ENCODE data around the gene ABCA9. TPM values are rescaled to one million over a fixed set of nuclear protein-coding genes. Genes with fewer than 3 reads are reported as not detected.

Gene ABCA9
- total and polyA plus RNA-seq, 2 experiments from 2014 or later, result not detected

DNA sequence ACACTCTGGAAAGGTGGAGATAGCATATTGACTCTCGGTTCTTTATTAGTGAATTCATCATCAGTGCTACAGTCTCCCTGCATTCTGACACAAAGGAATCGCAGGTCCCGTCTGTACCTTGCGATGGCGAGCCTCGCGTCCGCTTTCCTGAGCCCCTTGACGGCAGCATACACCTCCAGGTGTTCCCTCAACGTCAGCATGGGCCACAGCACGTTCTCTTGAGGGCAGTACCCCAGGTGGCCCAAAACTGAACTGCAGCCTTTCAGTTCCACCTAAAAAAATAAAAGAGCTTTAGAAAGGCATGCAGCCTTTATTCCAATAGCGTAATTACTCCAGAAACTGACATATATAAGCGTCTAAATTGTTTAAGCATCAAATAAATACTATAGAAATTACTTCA is 24.2 kb upstream of the ABCA9 start:
- Histone ChIP-seq H2AFZ (no peak overlapping the region), H4K20me1 (replicated peaks; ENCODE audit: insufficient read depth) (no peaks in the 10 kb centered on the region), H3K4me2 (no peak overlapping the region), H3K27me3 (ENCODE audit: insufficient read depth) (no peaks in the 10 kb centered on the region), H3K27ac (ENCODE audit: low read depth) (no peak overlapping the region), H3K4me3 (no peak overlapping the region), H3K4me1 (ENCODE audit: insufficient read depth) (no peaks in the 10 kb centered on the region), H3K79me2 (replicated peaks; ENCODE audit: insufficient read depth) (no peaks in the 10 kb centered on the region), H3F3A (replicated peaks; ENCODE audit: low read depth) (no peaks in the 10 kb centered on the region), H3K9me2 (ENCODE audit: insufficient read depth) (no peaks in the 10 kb centered on the region; the same call in 1 of the 2 replicates), H3K36me3 (ENCODE audit: insufficient read depth) (no peaks in the 10 kb centered on the region; the same call in 1 of the 2 replicates)
- DNase-seq (ENCODE audit: low spot score), result peak; percentile 91
- H3K27me3 Mint-ChIP-seq (ENCODE audit: insufficient read depth, low read depth, poor library complexity), result no peaks in the 10 kb centered on the region
- H3K4me1 Mint-ChIP-seq, result peaks cover 2% of the 10 kb centered on the region; the same call in 1 of the 3 replicates
- no peak overlapping the region for H3K4me3 Mint-ChIP-seq
- H3K27ac Mint-ChIP-seq, result no peak overlapping the region
- ATAC-seq, result peak; percentile 100
- H3K9me3 Mint-ChIP-seq, result peaks cover 10% of the 10 kb centered on the region; the same call in 2 of the 3 replicates
- H3K36me3 Mint-ChIP-seq (ENCODE audit: low read depth), result no peaks in the 10 kb centered on the region; the same call in 2 of the 3 replicates
- peak; percentile 76 for TF ChIP-seq CREB1 (CRISPR knock-in tag; IDR thresholded peaks at IDR 0.05; ENCODE audit: low read depth)
- TF ChIP-seq, protein P1, sequence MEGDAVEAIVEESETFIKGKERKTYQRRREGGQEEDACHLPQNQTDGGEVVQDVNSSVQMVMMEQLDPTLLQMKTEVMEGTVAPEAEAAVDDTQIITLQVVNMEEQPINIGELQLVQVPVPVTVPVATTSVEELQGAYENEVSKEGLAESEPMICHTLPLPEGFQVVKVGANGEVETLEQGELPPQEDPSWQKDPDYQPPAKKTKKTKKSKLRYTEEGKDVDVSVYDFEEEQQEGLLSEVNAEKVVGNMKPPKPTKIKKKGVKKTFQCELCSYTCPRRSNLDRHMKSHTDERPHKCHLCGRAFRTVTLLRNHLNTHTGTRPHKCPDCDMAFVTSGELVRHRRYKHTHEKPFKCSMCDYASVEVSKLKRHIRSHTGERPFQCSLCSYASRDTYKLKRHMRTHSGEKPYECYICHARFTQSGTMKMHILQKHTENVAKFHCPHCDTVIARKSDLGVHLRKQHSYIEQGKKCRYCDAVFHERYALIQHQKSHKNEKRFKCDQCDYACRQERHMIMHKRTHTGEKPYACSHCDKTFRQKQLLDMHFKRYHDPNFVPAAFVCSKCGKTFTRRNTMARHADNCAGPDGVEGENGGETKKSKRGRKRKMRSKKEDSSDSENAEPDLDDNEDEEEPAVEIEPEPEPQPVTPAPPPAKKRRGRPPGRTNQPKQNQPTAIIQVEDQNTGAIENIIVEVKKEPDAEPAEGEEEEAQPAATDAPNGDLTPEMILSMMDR (conservative IDR thresholded peaks at IDR 0.05; ENCODE audit: low read depth in 2 of 2), result peak; percentile 65 to 77
- no peak for TF ChIP-seq EZH2phosphoT487 (IDR thresholded peaks at IDR 0.05; ENCODE audit: unreplicated experiment)

DNA sequence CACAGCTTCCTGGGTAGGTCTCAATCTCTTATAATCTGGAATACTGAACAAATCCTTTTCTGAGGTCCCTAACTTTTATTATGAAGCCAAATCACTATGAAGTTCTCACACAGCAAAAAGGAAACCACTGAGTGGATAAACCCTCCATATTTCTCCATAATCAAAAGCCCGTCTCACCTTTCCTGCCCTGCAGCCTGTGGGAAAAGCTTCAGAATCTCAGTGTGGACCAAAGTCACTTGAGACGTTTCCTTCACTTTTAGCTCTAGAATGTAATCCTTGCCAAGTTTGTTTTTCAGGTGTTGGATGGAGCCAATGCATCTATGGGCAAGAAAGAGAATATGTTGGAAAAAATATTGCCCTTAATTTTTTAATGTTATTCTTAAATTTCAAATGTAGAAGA is 22.0 kb upstream of the ABCA9 start:
- Mint-ChIP-seq H3K9me3 (peaks cover 10% of the 10 kb centered on the region; the same call in 2 of the 3 replicates), H3K36me3 (ENCODE audit: low read depth) (no peaks in the 10 kb centered on the region; the same call in 2 of the 3 replicates), H3K4me1 (peaks cover 2% of the 10 kb centered on the region; the same call in 1 of the 3 replicates), H3K4me3 (no peak overlapping the region), H3K27me3 (ENCODE audit: insufficient read depth, low read depth, poor library complexity) (no peaks in the 10 kb centered on the region), H3K27ac (no peak overlapping the region)
- Histone ChIP-seq H3K4me3 (no peak overlapping the region), H3F3A (replicated peaks; ENCODE audit: low read depth) (no peaks in the 10 kb centered on the region), H3K27me3 (ENCODE audit: insufficient read depth) (no peaks in the 10 kb centered on the region), H3K4me1 (ENCODE audit: insufficient read depth) (no peaks in the 10 kb centered on the region), H3K4me2 (no peak overlapping the region), H3K79me2 (replicated peaks; ENCODE audit: insufficient read depth) (no peaks in the 10 kb centered on the region), H3K27ac (ENCODE audit: low read depth) (no peak overlapping the region), H4K20me1 (replicated peaks; ENCODE audit: insufficient read depth) (no peaks in the 10 kb centered on the region), H2AFZ (no peak overlapping the region), H3K9me2 (ENCODE audit: insufficient read depth) (no peaks in the 10 kb centered on the region; the same call in 1 of the 2 replicates), H3K36me3 (ENCODE audit: insufficient read depth) (no peaks in the 10 kb centered on the region; the same call in 1 of the 2 replicates)
- DNase-seq (ENCODE audit: low spot score), result no peak
- TF ChIP-seq JUNB (IDR thresholded peaks at IDR 0.05; ENCODE audit: unreplicated experiment) (no peak), NANOG (IDR thresholded peaks at IDR 0.05; ENCODE audit: borderline replicate concordance) (no peak), STAT1 (IDR thresholded peaks at IDR 0.05; ENCODE audit: unreplicated experiment) (no peak), CREB1 (CRISPR knock-in tag; IDR thresholded peaks at IDR 0.05; ENCODE audit: low read depth) (no peak), EZH2phosphoT487 (IDR thresholded peaks at IDR 0.05; ENCODE audit: unreplicated experiment) (no peak), EZH2 (IDR thresholded peaks at IDR 0.05; ENCODE audit: low read depth, unreplicated experiment) (no peak)
- TF ChIP-seq, protein P2, sequence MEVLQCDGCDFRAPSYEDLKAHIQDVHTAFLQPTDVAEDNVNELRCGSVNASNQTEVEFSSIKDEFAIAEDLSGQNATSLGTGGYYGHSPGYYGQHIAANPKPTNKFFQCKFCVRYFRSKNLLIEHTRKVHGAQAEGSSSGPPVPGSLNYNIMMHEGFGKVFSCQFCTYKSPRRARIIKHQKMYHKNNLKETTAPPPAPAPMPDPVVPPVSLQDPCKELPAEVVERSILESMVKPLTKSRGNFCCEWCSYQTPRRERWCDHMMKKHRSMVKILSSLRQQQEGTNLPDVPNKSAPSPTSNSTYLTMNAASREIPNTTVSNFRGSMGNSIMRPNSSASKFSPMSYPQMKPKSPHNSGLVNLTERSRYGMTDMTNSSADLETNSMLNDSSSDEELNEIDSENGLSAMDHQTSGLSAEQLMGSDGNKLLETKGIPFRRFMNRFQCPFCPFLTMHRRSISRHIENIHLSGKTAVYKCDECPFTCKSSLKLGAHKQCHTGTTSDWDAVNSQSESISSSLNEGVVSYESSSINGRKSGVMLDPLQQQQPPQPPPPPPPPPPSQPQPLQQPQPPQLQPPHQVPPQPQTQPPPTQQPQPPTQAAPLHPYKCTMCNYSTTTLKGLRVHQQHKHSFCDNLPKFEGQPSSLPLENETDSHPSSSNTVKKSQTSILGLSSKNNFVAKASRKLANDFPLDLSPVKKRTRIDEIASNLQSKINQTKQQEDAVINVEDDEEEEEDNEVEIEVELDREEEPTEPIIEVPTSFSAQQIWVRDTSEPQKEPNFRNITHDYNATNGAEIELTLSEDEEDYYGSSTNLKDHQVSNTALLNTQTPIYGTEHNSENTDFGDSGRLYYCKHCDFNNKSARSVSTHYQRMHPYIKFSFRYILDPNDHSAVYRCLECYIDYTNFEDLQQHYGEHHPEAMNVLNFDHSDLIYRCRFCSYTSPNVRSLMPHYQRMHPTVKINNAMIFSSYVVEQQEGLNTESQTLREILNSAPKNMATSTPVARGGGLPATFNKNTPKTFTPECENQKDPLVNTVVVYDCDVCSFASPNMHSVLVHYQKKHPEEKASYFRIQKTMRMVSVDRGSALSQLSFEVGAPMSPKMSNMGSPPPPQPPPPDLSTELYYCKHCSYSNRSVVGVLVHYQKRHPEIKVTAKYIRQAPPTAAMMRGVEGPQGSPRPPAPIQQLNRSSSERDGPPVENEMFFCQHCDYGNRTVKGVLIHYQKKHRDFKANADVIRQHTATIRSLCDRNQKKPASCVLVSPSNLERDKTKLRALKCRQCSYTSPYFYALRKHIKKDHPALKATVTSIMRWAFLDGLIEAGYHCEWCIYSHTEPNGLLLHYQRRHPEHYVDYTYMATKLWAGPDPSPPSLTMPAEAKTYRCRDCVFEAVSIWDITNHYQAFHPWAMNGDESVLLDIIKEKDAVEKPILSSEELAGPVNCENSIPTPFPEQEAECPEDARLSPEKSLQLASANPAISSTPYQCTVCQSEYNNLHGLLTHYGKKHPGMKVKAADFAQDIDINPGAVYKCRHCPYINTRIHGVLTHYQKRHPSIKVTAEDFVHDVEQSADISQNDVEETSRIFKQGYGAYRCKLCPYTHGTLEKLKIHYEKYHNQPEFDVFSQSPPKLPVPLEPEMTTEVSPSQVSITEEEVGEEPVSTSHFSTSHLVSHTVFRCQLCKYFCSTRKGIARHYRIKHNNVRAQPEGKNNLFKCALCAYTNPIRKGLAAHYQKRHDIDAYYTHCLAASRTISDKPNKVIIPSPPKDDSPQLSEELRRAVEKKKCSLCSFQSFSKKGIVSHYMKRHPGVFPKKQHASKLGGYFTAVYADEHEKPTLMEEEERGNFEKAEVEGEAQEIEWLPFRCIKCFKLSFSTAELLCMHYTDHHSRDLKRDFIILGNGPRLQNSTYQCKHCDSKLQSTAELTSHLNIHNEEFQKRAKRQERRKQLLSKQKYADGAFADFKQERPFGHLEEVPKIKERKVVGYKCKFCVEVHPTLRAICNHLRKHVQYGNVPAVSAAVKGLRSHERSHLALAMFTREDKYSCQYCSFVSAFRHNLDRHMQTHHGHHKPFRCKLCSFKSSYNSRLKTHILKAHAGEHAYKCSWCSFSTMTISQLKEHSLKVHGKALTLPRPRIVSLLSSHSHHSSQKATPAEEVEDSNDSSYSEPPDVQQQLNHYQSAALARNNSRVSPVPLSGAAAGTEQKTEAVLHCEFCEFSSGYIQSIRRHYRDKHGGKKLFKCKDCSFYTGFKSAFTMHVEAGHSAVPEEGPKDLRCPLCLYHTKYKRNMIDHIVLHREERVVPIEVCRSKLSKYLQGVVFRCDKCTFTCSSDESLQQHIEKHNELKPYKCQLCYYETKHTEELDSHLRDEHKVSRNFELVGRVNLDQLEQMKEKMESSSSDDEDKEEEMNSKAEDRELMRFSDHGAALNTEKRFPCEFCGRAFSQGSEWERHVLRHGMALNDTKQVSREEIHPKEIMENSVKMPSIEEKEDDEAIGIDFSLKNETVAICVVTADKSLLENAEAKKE (CRISPR knock-in tag; IDR thresholded peaks at IDR 0.05), result no peak
- TF ChIP-seq, protein P3, sequence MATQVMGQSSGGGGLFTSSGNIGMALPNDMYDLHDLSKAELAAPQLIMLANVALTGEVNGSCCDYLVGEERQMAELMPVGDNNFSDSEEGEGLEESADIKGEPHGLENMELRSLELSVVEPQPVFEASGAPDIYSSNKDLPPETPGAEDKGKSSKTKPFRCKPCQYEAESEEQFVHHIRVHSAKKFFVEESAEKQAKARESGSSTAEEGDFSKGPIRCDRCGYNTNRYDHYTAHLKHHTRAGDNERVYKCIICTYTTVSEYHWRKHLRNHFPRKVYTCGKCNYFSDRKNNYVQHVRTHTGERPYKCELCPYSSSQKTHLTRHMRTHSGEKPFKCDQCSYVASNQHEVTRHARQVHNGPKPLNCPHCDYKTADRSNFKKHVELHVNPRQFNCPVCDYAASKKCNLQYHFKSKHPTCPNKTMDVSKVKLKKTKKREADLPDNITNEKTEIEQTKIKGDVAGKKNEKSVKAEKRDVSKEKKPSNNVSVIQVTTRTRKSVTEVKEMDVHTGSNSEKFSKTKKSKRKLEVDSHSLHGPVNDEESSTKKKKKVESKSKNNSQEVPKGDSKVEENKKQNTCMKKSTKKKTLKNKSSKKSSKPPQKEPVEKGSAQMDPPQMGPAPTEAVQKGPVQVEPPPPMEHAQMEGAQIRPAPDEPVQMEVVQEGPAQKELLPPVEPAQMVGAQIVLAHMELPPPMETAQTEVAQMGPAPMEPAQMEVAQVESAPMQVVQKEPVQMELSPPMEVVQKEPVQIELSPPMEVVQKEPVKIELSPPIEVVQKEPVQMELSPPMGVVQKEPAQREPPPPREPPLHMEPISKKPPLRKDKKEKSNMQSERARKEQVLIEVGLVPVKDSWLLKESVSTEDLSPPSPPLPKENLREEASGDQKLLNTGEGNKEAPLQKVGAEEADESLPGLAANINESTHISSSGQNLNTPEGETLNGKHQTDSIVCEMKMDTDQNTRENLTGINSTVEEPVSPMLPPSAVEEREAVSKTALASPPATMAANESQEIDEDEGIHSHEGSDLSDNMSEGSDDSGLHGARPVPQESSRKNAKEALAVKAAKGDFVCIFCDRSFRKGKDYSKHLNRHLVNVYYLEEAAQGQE (IDR thresholded peaks at IDR 0.05; ENCODE audit: unreplicated experiment), result no peak
- ATAC-seq, result no peak
